Mucosa of stomach (tissue), 1 donor: ENCODE results near the gene CRYGD.
"Not testable (repeated sequence)": the region's sequence is repeated elsewhere in the genome, so short reads cannot be mapped to it uniquely, and the experiment has no call there.

Source experiments
- H3K27me3 ChIP-seq: one replicate; pipeline ENCODE4 v1.7.0; 2013; ENCODE audit warnings: mild to moderate bottlenecking, low read length; ENCODE audit not compliant: control insufficient read depth, insufficient read depth
- H3K36me3 ChIP-seq: one replicate; pipeline ENCODE4 v1.7.0; 2013; ENCODE audit warnings: low read length; ENCODE audit not compliant: control insufficient read depth, insufficient read depth
- H3K4me1 ChIP-seq: one replicate; pipeline ENCODE4 v1.7.0; 2013; ENCODE audit warnings: mild to moderate bottlenecking, low read length; ENCODE audit not compliant: control insufficient read depth, insufficient read depth
- H3K4me3 ChIP-seq: one replicate; pipeline ENCODE4 v1.7.0; 2013; ENCODE audit warnings: low read length
- H3K9ac ChIP-seq: one replicate; pipeline ENCODE4 v1.7.0; 2013; ENCODE audit warnings: mild to moderate bottlenecking, low read length, moderate library complexity
- H3K9me3 ChIP-seq: one replicate; pipeline ENCODE4 v1.7.0; 2013; ENCODE audit warnings: mild to moderate bottlenecking, low read length, moderate library complexity; ENCODE audit not compliant: control insufficient read depth
- donor health status: Pancreatic carcinoma.

Gene CRYGD

GRCh38 chr2:208127090-208127489 is 2.8 kb upstream of the CRYGD start:
- Histone ChIP-seq H3K4me3 (no peak overlapping the region), H3K36me3 (no peaks in the 10 kb centered on the region), H3K9ac (no peak overlapping the region), H3K9me3 (no peaks in the 10 kb centered on the region), H3K27me3 (peaks cover 4% of the 10 kb centered on the region), H3K4me1 (peaks cover 16% of the 10 kb centered on the region)

DNA sequence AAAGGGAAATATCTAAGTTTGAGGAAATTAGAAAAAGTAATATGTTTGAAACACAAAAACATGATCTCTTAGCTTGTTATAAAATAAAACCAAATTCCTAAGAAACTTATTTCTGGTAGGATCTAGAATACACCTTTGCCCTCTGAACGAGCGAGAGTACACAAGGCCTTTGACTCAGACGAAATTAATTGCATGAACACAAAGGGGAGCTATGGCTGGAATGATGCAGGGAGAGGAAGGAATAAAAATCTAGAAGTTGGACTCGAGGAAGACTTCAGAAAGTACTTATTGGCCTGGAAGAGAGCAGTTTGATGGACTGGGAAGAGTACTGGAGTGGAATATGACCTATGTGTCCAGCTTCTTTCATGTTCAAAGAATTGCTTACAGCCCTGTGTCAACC is 927 bp upstream of the CRYGD start:
- peaks cover 4% of the 10 kb centered on the region for H3K27me3 ChIP-seq
- no peak overlapping the region for H3K4me3 ChIP-seq
- H3K9ac ChIP-seq, result no peak overlapping the region
- H3K9me3 ChIP-seq, result no peaks in the 10 kb centered on the region
- H3K36me3 ChIP-seq, result no peaks in the 10 kb centered on the region
- peaks cover 7% of the 10 kb centered on the region for H3K4me1 ChIP-seq

GRCh38 chr2:208122248-208122647 is 2.1 kb downstream of the CRYGD start:
- no peaks in the 10 kb centered on the region for H3K36me3 ChIP-seq
- no peaks in the 10 kb centered on the region for H3K4me1 ChIP-seq
- H3K27me3 ChIP-seq, result peaks cover 4% of the 10 kb centered on the region
- H3K9me3 ChIP-seq, result no peaks in the 10 kb centered on the region
- no peak overlapping the region for H3K4me3 ChIP-seq
- H3K9ac ChIP-seq, result no peak overlapping the region

GRCh38 chr2:208118918-208119317 is 5.4 kb downstream of the CRYGD start:
- Histone ChIP-seq H3K27me3 (no peaks in the 10 kb centered on the region), H3K4me3 (no peak overlapping the region), H3K4me1 (no peaks in the 10 kb centered on the region)

DNA sequence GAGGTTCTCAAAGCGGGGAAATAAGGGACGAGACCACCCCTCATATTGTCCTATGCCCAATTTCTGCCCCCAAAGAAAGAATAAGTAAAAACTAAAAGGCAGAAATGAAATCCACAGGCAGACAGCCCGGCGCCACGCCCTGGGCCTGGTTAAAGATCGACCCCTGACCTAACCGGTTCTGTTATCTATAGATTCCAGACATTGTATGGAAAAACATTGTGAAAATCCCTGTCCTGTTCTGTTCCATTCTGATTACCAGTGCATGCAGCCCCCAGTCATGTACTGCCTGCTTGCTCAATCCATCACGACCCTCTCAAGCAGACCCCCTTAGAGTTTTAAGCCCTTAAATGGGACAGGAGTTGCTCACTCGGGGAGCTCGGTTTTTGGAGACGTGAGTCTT is 6.9 kb downstream of the CRYGD start:
- not testable (repeated sequence) for H3K4me1 ChIP-seq

More at GRCh38 chr2:208118918-208119317, 5.4 kb downstream of the CRYGD start:
- Histone ChIP-seq H3K36me3 (no peaks in the 10 kb centered on the region), H3K9me3 (no peaks in the 10 kb centered on the region), H3K9ac (no peak overlapping the region)

DNA sequence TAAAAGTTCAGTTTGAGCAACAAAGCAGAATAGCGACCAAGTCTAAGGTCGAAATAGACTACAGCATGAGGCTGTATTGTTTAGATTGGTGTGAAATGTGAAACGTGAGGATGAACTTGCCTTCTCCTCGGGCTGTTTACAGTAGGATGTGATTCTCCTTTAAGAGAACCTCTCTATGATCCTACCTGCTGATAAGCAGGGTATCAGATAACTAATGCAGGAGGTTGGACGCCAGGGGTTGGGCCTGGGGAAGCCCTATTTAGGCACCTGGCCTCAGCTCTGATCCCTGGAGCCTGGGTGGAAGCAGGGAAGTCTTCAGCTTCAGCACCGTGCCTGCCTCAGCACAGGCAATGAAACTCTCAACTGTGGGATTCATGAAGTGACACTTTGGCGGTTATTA is 11.4 kb downstream of the CRYGD start:
- H3K36me3 ChIP-seq, result no peaks in the 10 kb centered on the region
- no peak overlapping the region for H3K4me3 ChIP-seq
- no peak overlapping the region for H3K9ac ChIP-seq
- no peaks in the 10 kb centered on the region for H3K4me1 ChIP-seq
- H3K9me3 ChIP-seq, result no peaks in the 10 kb centered on the region
- H3K27me3 ChIP-seq, result no peaks in the 10 kb centered on the region

More for the DNA sequence above, 6.9 kb downstream of the CRYGD start:
- H3K9ac ChIP-seq, H3K9me3 ChIP-seq, H3K4me3 ChIP-seq, H3K27me3 ChIP-seq, H3K36me3 ChIP-seq: not testable (repeated sequence)

- H3K36me3 ChIP-seq, H3K9ac ChIP-seq, H3K4me3 ChIP-seq, H3K9me3 ChIP-seq, H3K27me3 ChIP-seq, H3K4me1 ChIP-seq: not testable (repeated sequence)
Measured at GRCh38 chr2:208112273-208112745, 12.0 kb downstream of the CRYGD start.

DNA sequence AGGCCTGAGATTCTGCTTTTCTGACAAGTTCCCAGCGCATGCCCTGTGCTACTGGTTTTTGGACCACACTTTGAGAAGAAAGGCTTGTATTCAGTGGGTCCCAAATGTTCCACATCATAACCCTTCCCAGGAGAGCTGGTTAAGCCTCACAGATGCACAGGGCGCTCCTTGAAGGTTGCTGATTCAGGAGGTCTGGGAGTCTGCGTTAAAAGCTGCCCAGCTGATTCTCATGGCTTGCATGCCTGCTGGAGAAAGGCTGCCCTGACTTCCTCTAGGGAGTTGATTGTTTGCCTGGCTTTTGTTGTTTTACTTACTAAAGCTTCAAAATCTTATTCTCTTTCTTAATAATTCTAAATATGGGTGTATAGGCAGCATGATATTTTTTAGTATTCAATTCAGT is 20.7 kb downstream of the CRYGD start:
- Histone ChIP-seq H3K27me3 (no peaks in the 10 kb centered on the region), H3K36me3 (no peaks in the 10 kb centered on the region), H3K4me3 (no peak overlapping the region), H3K9ac (no peak overlapping the region), H3K9me3 (no peaks in the 10 kb centered on the region), H3K4me1 (no peaks in the 10 kb centered on the region)

- Histone ChIP-seq H3K4me1 (no peaks in the 10 kb centered on the region), H3K27me3 (no peaks in the 10 kb centered on the region), H3K9me3 (no peaks in the 10 kb centered on the region), H3K4me3 (no peak overlapping the region), H3K36me3 (no peaks in the 10 kb centered on the region), H3K9ac (no peak overlapping the region)
Measured at GRCh38 chr2:208101716-208102631, 22.4 kb downstream of the CRYGD start.

DNA sequence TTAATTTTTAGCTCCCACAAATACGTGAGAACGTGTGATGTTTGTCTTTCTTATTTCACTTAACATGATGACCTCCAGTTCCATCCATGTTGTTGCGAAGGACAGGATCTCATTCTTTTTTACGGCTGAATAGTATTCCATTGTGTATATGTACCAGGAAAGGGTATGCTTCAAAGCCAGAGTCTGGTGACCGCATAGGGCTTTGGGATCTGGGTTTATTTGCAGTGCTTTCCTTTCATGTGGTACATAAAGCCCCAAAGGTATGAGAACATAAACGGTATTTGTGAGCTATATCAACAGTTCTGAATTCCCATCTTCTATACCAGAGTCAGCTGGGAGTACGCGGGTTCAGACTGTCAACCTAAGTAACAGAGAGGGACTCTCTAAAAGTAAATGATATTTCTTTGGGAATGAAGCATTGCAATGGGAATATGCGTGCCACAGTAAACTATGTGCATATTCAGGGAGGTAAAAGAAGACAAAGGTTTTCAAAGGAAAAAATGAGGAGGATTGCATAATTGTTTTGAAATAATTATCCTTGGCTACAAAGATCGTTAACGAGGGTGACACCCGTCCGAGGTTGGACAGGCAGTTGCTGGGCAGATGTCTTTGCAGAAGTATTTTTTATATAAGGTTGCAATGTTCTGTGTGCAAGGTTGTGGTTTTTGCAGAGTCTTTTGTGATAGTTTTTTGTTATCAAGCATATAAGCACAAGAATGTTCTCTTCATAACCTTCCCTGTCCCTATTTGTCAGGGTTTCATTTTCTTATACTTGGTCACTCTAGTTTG is 24.4 kb downstream of the CRYGD start:
- Histone ChIP-seq H3K36me3 (no peaks in the 10 kb centered on the region), H3K9me3 (no peaks in the 10 kb centered on the region), H3K4me3 (no peak overlapping the region)

GRCh38 chr2:208098701-208099100 is 25.6 kb downstream of the CRYGD start:
- H3K4me1 ChIP-seq, H3K4me3 ChIP-seq, H3K27me3 ChIP-seq: not testable (repeated sequence)

More for the DNA sequence above, 24.4 kb downstream of the CRYGD start:
- H3K27me3 ChIP-seq, result no peaks in the 10 kb centered on the region
- no peak overlapping the region for H3K9ac ChIP-seq
- no peaks in the 10 kb centered on the region for H3K4me1 ChIP-seq

DNA sequence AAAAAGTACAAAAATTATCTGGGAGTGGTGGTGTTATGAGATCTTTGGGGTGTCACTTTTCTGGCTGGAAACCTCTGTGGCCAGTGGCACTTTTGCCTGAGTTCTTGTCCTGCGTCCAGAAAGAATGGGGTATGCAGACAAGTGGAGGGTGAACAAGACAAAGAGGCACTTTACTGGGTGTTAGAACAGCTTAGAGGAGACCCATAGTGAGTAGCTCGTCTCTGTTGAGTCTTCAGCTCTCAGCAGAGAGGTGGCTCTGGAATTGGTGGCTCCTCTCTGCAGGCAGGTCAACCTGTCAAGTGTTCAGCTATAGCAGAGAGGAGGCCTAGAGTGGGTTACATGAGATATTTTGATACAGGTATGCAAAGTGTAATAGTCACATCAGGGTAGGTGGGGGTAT is 26.1 kb downstream of the CRYGD start:
- Histone ChIP-seq H3K4me1 (no peaks in the 10 kb centered on the region), H3K9ac (no peak overlapping the region), H3K9me3 (no peaks in the 10 kb centered on the region), H3K27me3 (no peaks in the 10 kb centered on the region), H3K4me3 (no peak overlapping the region), H3K36me3 (no peaks in the 10 kb centered on the region)

More at GRCh38 chr2:208098701-208099100, 25.6 kb downstream of the CRYGD start:
- H3K36me3 ChIP-seq, H3K9ac ChIP-seq, H3K9me3 ChIP-seq: not testable (repeated sequence)
